ENCODE results near the gene USP13.

USP13 gene

DNA sequence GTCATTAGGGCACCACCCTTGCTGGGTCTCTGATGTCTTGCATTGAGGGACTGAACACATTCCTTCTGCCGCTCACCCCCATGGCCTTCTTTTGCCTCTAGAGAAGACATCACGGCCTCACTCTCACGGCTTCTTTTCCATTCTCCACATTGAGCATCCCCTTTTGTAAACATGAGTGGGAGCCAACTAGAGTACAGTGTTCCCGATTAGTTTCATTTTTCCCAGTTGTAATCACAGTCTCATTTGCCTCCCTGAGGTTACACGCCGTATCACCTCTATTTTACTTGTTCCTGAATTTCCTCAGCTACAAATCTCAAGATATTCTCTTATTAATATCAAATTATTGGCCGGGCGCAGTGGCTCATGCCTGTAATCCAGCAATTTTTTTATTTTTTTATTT, 17.5 kb downstream of the USP13 start:
- no peaks in the 10 kb centered on the region for H3F3A ChIP-seq (ENCODE audit: low read depth)
- H3K79me2 ChIP-seq (ENCODE audit: insufficient read depth, low read length), result peaks cover 98% of the 10 kb centered on the region
- H3K9me3 ChIP-seq (ENCODE audit: insufficient read depth, low read depth, low read length), result no peaks in the 10 kb centered on the region
- H3K4me1 ChIP-seq (ENCODE audit: insufficient read depth, low read length, poor library complexity, severe bottlenecking), result peaks cover 7% of the 10 kb centered on the region
- no peak overlapping the region for H3K4me2 ChIP-seq (ENCODE audit: low read depth, low read length, poor library complexity, severe bottlenecking)
- no peak overlapping the region for H3K9ac ChIP-seq (ENCODE audit: low read depth, low read length, poor library complexity, severe bottlenecking)
- no peak for TF ChIP-seq EZH2phosphoT487 (IDR thresholded peaks at IDR 0.05; ENCODE audit: borderline replicate concordance)
- TF ChIP-seq, protein P1, sequence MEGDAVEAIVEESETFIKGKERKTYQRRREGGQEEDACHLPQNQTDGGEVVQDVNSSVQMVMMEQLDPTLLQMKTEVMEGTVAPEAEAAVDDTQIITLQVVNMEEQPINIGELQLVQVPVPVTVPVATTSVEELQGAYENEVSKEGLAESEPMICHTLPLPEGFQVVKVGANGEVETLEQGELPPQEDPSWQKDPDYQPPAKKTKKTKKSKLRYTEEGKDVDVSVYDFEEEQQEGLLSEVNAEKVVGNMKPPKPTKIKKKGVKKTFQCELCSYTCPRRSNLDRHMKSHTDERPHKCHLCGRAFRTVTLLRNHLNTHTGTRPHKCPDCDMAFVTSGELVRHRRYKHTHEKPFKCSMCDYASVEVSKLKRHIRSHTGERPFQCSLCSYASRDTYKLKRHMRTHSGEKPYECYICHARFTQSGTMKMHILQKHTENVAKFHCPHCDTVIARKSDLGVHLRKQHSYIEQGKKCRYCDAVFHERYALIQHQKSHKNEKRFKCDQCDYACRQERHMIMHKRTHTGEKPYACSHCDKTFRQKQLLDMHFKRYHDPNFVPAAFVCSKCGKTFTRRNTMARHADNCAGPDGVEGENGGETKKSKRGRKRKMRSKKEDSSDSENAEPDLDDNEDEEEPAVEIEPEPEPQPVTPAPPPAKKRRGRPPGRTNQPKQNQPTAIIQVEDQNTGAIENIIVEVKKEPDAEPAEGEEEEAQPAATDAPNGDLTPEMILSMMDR (conservative IDR thresholded peaks at IDR 0.05; ENCODE audit: low read length), result no peak
- peaks cover 17% of the 10 kb centered on the region for H4K20me1 ChIP-seq (ENCODE audit: insufficient read depth, low read length, poor library complexity, severe bottlenecking)
- no peaks in the 10 kb centered on the region for H3K36me3 ChIP-seq (ENCODE audit: insufficient read depth, low read length)
- H2AFZ ChIP-seq (ENCODE audit: low read length), result no peak overlapping the region
- no peaks in the 10 kb centered on the region for H3K9me2 ChIP-seq (replicated peaks; ENCODE audit: low read depth, low read length)
- H3K4me3 ChIP-seq (ENCODE audit: low read length, poor library complexity, severe bottlenecking), result no peak overlapping the region
- H3K27me3 ChIP-seq (ENCODE audit: insufficient read depth, low read length, poor library complexity, severe bottlenecking), result no peaks in the 10 kb centered on the region

DNA sequence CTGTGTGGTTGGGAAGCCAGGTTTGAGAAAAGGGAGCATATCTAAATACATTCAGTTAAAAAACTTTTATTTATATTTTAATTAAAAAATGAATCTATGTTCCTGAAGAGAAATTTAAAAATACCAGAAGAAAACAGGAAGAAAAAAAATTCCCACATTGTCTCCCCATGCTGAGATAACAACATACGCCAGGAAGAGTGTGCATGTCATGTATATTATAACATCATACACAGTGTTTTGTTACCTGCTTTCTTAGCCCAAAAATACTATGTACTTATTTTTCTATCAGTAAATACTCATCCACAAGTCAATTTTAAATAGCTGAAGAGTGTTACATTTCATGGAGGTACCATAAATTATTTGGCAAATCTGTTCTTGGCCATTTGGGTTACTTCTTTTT, 18.5 kb downstream of the USP13 start:
- H3K27me3 ChIP-seq (ENCODE audit: insufficient read depth, low read length, poor library complexity, severe bottlenecking), result no peaks in the 10 kb centered on the region
- peaks cover 96% of the 10 kb centered on the region for H3K79me2 ChIP-seq (ENCODE audit: insufficient read depth, low read length)
- H3K36me3 ChIP-seq (ENCODE audit: insufficient read depth, low read length), result no peaks in the 10 kb centered on the region
- H3K4me1 ChIP-seq (ENCODE audit: insufficient read depth, low read length, poor library complexity, severe bottlenecking), result peaks cover 7% of the 10 kb centered on the region
- H3K4me3 ChIP-seq (ENCODE audit: low read length, poor library complexity, severe bottlenecking), result no peak overlapping the region
- no peak overlapping the region for H2AFZ ChIP-seq (ENCODE audit: low read length)
- TF ChIP-seq, protein P1 (conservative IDR thresholded peaks at IDR 0.05; ENCODE audit: low read length), result no peak
- no peak for TF ChIP-seq EZH2phosphoT487 (IDR thresholded peaks at IDR 0.05; ENCODE audit: borderline replicate concordance)
- no peak overlapping the region for H3K9ac ChIP-seq (ENCODE audit: low read depth, low read length, poor library complexity, severe bottlenecking)
- no peaks in the 10 kb centered on the region for H3K9me2 ChIP-seq (replicated peaks; ENCODE audit: low read depth, low read length)
- no peak overlapping the region for H3K4me2 ChIP-seq (ENCODE audit: low read depth, low read length, poor library complexity, severe bottlenecking)
- no peaks in the 10 kb centered on the region for H3F3A ChIP-seq (ENCODE audit: low read depth)
- no peaks in the 10 kb centered on the region for H3K9me3 ChIP-seq (ENCODE audit: insufficient read depth, low read depth, low read length)
- peaks cover 15% of the 10 kb centered on the region for H4K20me1 ChIP-seq (ENCODE audit: insufficient read depth, low read length, poor library complexity, severe bottlenecking)

DNA sequence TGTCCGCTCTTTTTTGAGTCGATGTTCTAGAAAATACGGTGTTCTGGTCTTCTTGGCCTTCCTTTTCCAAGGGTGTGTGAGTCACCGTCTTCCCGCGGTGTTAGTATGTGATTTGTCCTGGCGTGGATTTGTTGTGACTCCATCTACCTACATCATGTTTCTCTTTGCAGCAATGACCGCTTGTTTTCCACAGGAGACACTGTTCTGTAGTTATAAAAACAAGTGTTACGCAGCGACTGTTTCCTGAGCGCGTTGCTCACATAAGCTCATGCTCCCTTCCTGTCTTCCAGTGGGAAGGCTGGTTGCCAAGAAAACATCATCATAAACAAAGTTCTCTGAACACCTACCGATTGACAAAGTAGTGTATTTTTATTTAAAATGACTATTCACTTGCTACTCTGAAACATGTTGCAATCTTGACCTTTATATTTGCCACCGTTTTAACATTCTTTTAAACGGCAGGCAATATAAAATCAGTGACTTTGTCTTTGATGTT, 19.0 kb downstream of the USP13 start:
- Histone ChIP-seq H3K4me2 (ENCODE audit: low read depth, low read length, poor library complexity, severe bottlenecking) (no peak overlapping the region), H3K36me3 (ENCODE audit: insufficient read depth, low read length) (no peaks in the 10 kb centered on the region)

More for the DNA sequence above, 19.0 kb downstream of the USP13 start:
- no peaks in the 10 kb centered on the region for H3K27me3 ChIP-seq (ENCODE audit: insufficient read depth, low read length, poor library complexity, severe bottlenecking)
- peaks cover 7% of the 10 kb centered on the region for H3K4me1 ChIP-seq (ENCODE audit: insufficient read depth, low read length, poor library complexity, severe bottlenecking)
- H3K9ac ChIP-seq (ENCODE audit: low read depth, low read length, poor library complexity, severe bottlenecking), result no peak overlapping the region
- H3K9me3 ChIP-seq (ENCODE audit: insufficient read depth, low read depth, low read length), result no peaks in the 10 kb centered on the region
- peaks cover 96% of the 10 kb centered on the region for H3K79me2 ChIP-seq (ENCODE audit: insufficient read depth, low read length)
- no peaks in the 10 kb centered on the region for H3K9me2 ChIP-seq (replicated peaks; ENCODE audit: low read depth, low read length)
- no peak for TF ChIP-seq EZH2phosphoT487 (IDR thresholded peaks at IDR 0.05; ENCODE audit: borderline replicate concordance)
- TF ChIP-seq, protein P1 (conservative IDR thresholded peaks at IDR 0.05; ENCODE audit: low read length), result no peak
- no peak overlapping the region for H2AFZ ChIP-seq (ENCODE audit: low read length)
- peaks cover 10% of the 10 kb centered on the region for H4K20me1 ChIP-seq (ENCODE audit: insufficient read depth, low read length, poor library complexity, severe bottlenecking)
- no peaks in the 10 kb centered on the region for H3F3A ChIP-seq (ENCODE audit: low read depth)
- H3K4me3 ChIP-seq (ENCODE audit: low read length, poor library complexity, severe bottlenecking), result no peak overlapping the region
